Measurements from ENCODE around the gene GAB1. TPM values are rescaled to one million over a fixed set of nuclear protein-coding genes. Genes with fewer than 3 reads are reported as not detected.

GAB1 gene
- total RNA-seq, 1 experiment from 2014 or later, result 3.8 TPM

- TF ChIP-seq JUND (IDR thresholded peaks at IDR 0.05) (no peak), SIN3A (IDR thresholded peaks at IDR 0.05; ENCODE audit: low read depth) (no peak), CTCF (IDR thresholded peaks at IDR 0.05 in 2 of 3, conservative IDR thresholded peaks at IDR 0.05 in 1 of 3; ENCODE audit: borderline replicate concordance in 1 of 3, insufficient read depth in 1 of 3, low read depth in 2 of 3, low read length in 2 of 3) (no peak), CEBPB (IDR thresholded peaks at IDR 0.05; ENCODE audit: low read depth) (no peak), TCF7L2 (IDR thresholded peaks at IDR 0.05; ENCODE audit: borderline replicate concordance, extremely low read depth, insufficient read depth, insufficient read length) (no peak), SP1 (IDR thresholded peaks at IDR 0.05; ENCODE audit: low read depth) (no peak), POLR2A (IDR thresholded peaks at IDR 0.05; ENCODE audit: borderline replicate concordance, extremely low read depth, insufficient read depth, insufficient read length) (no peak), CBX3 (IDR thresholded peaks at IDR 0.05; ENCODE audit: low read depth) (no peak)
Measured at GRCh38 chr4:143381189-143382118, 44.8 kb downstream of the GAB1 start (continued).

- POLR2A ChIA-PET, result no interaction called here
- CTCF ChIA-PET, result no interaction called here
Measured at GRCh38 chr4:143382596-143382995, 45.9 kb downstream of the GAB1 start.

More at GRCh38 chr4:143382596-143382995, 45.9 kb downstream of the GAB1 start:
- H3K4me2 ChIP-seq (ENCODE audit: low read length), result no peak overlapping the region
- DNase-seq (ENCODE audit: low read depth, low spot score), result no peak
- no peaks in the 10 kb centered on the region for H3K27me3 ChIP-seq (ENCODE audit: insufficient read depth, low read length)
- H4K20me1 ChIP-seq (ENCODE audit: insufficient read depth), result no peaks in the 10 kb centered on the region
- TF ChIP-seq ELF1 (IDR thresholded peaks at IDR 0.05; ENCODE audit: borderline replicate concordance, low read depth), result no peak
- no peak for TF ChIP-seq TCF7L2 (IDR thresholded peaks at IDR 0.05; ENCODE audit: borderline replicate concordance, extremely low read depth, insufficient read depth, insufficient read length)
- no peak for TF ChIP-seq POLR2AphosphoS5 (IDR thresholded peaks at IDR 0.05; ENCODE audit: low read depth, low read length)
- no peak for TF ChIP-seq SP1 (IDR thresholded peaks at IDR 0.05; ENCODE audit: low read depth)
- no peak for TF ChIP-seq FOSL1 (IDR thresholded peaks at IDR 0.05; ENCODE audit: low read depth)
- no peak for TF ChIP-seq ATF3 (IDR thresholded peaks at IDR 0.05)
- no peak for TF ChIP-seq MAX (IDR thresholded peaks at IDR 0.05)
- TF ChIP-seq EZH2phosphoT487 (IDR thresholded peaks at IDR 0.05; ENCODE audit: borderline replicate concordance), result no peak
- no peak for TF ChIP-seq ZBTB33 (IDR thresholded peaks at IDR 0.05; ENCODE audit: extremely low read depth, insufficient replicate concordance, low read length)
- no peak for TF ChIP-seq EZH2 (IDR thresholded peaks at IDR 0.05)
- no peak for TF ChIP-seq POLR2A (IDR thresholded peaks at IDR 0.05; ENCODE audit: borderline replicate concordance, extremely low read depth, insufficient read depth, insufficient read length)
- no peak overlapping the region for H3K27ac ChIP-seq (ENCODE audit: low read depth, low read length)
- H3K4me1 ChIP-seq (ENCODE audit: control insufficient read depth in 1 of 2, insufficient read depth in 2 of 2, low read length in 2 of 2), result no peaks in the 10 kb centered on the region
- no peaks in the 10 kb centered on the region for H3K79me2 ChIP-seq (ENCODE audit: insufficient read depth, low read length)
- H3K9ac ChIP-seq (ENCODE audit: low read length), result no peak overlapping the region
- no TSS peak for BruUV-seq (replicated peaks)
- no peak for ATAC-seq
- no peaks in the 10 kb centered on the region for H3K36me3 ChIP-seq (ENCODE audit: control insufficient read depth in 1 of 2, insufficient read depth in 2 of 2, low read length in 2 of 2)
- no peaks in the 10 kb centered on the region for H3K9me3 ChIP-seq (ENCODE audit: control insufficient read depth in 1 of 2, insufficient read depth in 1 of 2, low read depth in 1 of 2, low read length in 2 of 2)
- intact Hi-C loops (cut with micrococcal nuclease), result no loop called here
- RAD21 ChIA-PET (ENCODE audit: low non-redundant PET in 1 of 2, low total read pairs in 2 of 2, uncharacterized antibody in 2 of 2, unreplicated experiment in 2 of 2), result no interaction called here
- no peaks in the 10 kb centered on the region for H3K9me2 ChIP-seq (ENCODE audit: insufficient read depth)
- no peak overlapping the region for H3K4me3 ChIP-seq (replicated peaks in 1 of 2; ENCODE audit: low read depth in 1 of 2, low read length in 2 of 2)
- H2AFZ ChIP-seq (ENCODE audit: low read depth, low read length, poor library complexity, severe bottlenecking), result no peak overlapping the region

All from HCT116 (cell line).